GM10847 (cell line): ENCODE measurements around the gene PIANP.
A peak's percentile ranks its signal among the peaks of the same experiment; 100 is the strongest.

ENCODE experiments used
- POLR2A ChIP-seq: IDR thresholded peaks from 2 replicates; pipeline ENCODE4 v1.6.1; 2011; ENCODE audit not compliant: insufficient read length; ENCODE audit errors: extremely low read depth

The PIANP gene

DNA sequence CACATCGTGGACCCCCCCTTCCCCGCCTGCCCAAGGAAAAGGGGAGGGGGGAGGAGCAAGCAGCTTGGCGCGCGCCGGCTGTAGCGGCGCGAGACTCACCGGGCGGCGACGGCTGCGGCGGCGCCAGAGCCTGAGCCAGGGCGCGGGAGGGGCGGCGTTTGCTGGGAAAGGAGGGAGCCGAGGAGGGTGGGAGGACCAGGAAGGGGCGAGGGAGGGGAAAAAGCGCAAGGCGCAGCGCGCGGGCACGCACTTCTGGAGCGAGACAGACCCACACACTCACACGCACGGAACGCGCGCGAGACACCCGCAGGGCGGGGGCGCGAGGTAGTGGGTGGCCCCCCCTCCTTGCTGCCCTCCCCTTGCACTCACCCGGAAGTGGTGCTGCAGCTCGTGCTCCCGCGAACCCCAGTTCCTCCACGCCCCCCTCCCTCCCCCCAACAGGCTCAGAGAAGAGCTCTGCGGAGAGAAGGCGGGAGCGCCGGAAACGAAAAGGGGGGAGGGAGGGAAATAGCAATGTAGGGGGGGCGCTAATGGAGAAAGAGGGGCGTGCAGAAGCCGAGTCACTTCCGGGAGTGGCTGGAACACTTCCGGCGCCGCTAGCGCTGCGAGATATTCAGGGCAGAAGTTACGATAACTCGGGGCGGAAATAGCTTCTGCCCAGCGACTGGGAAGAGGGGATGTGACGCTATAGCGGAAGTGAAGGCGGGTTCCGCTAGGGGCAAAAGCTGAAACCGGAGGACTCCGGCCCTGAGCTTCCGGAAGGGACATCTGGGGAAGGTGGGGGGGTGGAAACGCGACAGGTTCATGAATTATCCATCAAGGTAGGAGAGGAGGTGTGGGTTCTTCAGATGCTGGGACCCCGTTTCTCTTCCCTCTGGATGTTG lies 11.4 kb downstream of the PIANP start, which contains the start of gene ZNF384:
Gene ZNF384 (minus strand): TSS at position 377 of the 884 bp plus-strand sequence. CDS start 9,855 bp downstream, outside the sequence.
- TF ChIP-seq POLR2A, result peak; percentile 66

DNA sequence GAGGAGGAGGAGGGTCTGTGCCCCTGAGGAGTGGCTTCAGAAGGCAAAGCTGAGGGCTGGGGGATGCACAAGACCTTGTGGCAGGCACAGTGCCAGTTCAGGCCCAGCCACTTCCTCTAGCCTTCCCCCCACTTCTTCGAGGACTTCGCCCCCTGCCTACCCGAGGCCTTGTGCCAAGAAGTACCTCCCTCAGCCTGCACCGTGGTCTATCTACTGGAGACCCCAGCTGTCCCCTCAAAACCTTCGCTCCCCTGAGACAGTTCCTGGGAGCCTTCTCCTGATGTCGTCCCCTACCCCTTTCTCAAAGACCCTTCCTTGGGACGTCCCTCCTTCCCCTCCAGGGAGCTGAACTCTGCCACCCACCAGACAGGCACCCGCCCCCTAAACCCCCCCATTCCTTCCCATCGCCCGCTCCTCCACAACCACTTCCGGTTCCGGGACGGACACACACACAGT lies 12.0 kb downstream of the PIANP start:
- TF ChIP-seq POLR2A, result no peak

DNA sequence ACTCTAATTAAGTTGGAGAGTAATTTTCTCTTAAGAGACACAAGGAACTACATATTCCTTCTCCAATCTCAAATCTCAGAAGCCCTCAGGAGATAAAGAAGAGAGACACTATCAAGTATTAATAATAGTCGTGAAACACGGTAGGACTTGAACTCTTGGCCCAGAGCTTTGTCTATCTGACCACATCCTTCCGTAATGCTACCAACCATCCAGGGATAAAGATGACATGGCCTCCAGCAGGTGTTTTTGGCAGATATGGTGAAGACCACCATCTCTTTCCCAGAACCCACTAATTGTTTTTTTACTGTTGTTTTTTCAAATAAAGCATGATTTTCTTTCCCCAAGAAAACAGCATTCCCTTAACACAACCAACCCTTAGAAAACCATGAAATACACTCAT lies 14.8 kb downstream of the PIANP start:
- TF ChIP-seq POLR2A, result no peak

DNA sequence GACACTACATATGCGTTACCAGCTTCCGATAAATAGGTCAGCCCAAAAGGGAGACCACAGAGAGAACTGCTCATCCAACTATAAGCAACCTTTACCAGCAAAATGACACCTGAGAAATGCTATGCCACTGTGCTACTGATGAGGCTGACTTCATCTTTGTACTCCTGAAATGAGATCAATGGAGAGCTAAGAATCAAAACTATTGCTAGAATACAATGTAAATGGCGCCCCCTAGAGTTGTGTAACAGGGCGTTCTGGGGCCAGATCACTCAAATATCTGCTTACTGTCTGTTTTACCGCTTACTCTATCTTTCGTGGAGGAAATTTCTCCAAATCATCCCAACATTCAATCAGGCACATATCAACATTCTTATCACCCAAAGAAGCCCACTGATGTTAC lies 16.0 kb downstream of the PIANP start:
- no peak for TF ChIP-seq POLR2A

DNA sequence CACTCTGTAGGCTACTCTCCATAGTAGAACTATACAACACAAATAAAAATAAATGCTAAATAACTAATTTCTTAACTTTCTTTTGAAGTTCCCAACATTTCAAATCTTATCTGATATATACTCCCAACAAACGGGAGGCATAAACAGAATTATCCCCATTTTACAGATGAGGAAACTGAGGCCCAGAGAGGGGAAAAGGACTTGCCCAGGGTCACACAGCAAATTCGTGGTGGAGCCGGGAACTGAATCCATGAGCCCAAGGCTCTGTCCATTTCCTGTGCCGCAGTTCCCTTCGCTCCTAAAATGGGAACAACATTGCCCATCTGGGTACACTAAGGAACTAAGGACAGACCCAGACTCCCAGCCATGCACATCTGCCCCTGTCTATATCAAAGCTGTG lies 23.7 kb downstream of the PIANP start:
- TF ChIP-seq POLR2A, result no peak

DNA sequence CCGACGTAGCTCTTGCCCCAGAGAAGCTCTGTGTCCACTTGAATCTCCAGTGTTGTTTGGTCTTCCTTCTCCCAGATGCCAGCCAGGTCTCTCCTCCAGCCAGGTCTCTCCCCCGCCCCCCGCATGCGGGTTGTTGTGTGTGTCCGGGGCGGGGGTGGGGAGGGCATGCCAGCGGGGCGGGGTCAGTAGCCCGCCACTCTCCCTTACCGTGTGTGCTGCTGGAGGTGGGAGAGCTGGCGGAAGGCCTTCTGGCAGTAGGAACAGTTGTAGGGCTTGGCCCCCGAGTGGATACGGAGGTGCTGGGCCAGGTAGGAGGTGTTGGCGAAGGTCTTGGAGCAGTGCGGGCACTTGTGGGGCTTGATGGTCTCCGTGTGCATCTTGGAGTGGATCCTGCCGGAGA lies 28.5 kb downstream of the PIANP start:
- TF ChIP-seq POLR2A, result no peak

DNA sequence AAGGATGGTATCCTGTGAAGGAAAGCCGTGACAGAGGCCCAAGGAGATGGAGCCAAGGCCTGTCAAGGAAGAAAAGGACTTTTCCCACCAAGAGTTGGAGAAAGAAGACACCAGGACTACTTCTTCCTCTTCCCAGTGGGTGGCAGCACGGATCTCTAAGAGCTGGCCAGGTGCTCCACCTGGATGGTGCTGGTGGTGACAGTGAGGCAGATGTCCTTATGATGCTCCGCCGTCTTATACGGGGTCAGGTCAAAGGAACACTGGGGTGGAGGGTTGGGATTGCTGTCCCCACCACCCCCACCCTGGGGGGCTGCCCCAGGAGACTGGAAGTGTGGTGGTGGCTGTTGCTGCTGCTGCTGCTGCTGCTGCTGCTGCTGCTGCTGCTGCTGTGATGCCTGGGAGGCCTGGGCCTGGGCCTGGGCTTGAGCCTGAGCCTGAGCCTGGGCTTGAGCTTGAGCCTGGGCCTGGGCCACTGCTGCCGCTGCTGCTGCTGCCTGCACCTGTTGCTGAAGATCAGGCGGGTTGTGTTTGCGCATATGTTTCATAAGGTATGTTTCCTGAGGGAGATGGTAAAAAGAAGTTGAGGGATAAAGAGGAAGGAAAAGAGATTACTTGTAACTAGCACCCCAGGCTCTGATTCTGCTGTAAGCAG lies 32.9 kb downstream of the PIANP start:
- no peak for TF ChIP-seq POLR2A

DNA sequence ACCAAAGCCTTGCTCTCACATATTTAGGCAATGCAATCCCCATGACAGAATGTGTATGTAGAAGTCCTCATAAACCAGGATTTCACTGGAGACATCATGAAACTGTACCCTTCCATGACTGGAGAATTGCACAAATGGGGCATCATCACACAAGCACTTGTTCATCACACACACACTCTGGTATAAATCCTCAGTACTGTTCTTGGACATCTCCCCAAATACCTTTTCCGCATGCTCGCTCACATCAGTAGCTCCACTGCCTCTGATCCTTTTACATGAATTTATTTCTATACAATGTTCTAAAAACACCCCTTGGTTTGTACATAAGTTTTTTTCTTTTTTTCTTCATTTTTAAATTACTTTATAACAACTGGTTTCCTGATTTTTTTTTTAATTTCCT lies 34.4 kb downstream of the PIANP start:
- no peak for TF ChIP-seq POLR2A

DNA sequence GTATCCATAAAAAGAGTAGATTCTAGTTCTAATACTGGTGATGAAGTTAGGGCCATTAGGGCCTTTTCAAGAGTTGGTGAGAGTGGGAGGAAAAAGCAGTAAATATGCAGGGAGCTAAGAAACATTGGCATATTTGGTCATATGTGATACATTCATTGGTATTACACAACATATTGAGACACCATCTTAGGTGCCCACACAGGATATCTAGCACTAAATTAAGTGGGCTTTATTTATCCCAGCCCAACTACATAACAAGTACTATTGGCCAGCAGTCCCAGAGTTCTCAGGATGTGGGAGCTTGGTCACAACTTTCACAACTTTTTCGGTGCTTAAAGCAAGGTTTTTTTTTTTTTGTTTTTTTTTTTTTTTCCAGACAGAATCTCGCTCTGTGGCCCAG lies 35.7 kb downstream of the PIANP start:
- no peak for TF ChIP-seq POLR2A

DNA sequence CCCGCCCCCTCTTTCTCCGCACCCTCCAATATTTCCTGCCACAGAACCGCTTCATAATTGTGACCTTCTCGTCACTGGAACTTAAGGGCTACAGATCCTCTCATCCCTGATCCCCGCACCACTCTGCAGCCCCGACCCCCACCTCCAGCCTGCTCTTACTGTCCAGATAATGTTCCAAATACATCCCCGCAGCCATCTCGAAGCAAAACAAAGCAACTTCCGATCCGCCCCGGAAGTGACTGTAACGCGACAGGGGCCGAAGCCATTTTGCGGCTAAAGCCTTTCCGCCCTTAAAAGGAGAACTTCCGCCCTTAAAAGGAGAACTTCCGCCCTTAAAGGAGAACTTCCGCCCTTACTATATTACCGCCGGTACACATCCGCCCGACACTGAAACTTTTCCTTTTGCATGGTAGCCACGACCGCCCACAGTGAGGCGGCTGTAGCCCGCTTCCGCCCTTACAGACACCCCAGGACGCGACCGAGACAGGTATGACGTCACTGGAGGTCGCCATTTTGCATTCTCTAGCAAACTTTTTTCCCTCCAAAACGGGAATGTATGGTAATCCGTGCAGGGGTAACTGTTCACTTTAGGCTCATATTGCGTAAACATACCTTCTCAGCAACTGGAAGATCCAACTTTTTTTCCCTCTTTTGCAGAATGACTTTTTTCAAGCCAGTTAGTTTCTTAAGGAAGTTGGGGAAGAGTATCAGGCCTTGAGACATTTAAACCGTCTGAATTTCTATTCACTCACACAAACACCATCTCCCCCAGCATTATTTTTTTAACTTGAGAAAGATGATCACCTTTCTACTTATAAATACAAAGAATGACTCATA lies 37.5 kb downstream of the PIANP start, which contains the start of gene ING4:
Gene ING4 (minus strand): TSS at position 214 of the 837 bp plus-strand sequence. CDS start 18 bp downstream, at position 196.
- peak; percentile 27 for TF ChIP-seq POLR2A

DNA sequence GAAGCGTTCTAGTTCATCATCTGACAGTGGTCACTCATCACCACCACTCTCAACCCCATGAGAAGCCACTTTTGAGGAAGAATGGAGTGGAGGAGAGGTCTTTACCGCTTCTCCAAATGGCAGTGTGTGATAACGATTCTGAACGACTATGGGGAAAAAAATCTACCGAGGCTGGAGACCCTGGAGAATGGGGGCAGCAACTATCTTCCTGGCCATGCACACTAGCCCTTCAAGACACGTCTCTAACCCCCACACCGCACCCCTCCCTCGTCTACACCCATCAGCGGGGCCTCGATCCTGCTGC lies 38.1 kb downstream of the PIANP start:
- TF ChIP-seq POLR2A, result no peak

DNA sequence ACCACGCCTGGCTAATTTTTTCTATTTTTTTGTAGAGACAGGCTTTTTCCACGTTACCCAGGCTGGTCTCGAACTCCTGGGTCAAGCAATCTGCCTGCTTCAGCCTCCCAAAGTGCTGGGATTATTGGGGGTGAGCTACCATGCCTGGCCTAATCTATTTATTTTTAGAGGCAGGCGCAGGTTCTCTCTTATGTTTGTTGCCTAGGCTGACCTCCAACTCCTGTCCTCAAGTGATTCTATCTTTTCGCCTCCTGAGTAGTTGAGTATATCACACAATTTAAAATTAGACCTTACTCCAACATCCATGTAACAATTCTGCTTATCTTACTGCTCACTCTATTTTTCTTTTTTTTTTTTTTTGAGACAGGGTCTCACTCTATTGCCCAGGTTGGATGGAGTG lies 46.6 kb downstream of the PIANP start:
- TF ChIP-seq POLR2A, result no peak

DNA sequence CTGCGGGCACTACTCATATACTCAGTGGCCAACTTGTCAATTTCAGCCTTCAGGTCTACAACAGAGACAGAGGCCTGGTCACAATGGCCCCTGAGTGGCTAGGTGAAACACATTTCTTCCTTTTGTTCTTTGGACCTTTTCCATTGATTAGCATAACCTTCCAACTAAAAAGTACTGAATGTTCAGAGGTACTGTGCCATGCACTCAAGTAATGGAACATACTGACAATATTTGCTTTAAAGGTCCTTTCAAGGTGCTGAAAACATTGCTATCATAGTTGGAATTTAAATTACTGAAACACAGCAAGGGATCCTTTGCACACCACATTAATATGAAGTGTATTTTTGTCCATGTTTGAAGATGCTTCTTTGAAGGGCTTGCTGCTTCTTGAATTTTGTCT lies 47.3 kb downstream of the PIANP start:
- no peak for TF ChIP-seq POLR2A

DNA sequence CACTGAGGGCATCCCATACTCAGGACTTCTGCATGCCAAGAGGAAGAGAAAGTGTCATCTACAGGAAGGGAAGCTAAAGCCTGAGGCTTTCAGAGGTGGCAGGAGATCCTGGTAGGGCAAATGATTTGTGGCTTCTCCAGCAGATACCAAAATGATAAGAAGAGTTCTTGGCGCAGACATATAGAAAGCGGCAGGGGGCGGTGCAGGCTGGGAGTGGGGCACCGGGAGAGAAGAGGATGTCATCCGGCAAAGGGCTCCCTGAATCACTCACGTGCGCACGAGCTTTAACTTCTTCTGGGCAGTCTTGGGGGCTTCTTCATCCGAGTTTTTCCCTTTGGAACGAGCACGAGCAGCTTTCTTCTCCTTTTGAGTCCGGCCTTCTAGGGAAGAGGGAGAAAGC lies 48.2 kb downstream of the PIANP start:
- no peak for TF ChIP-seq POLR2A

DNA sequence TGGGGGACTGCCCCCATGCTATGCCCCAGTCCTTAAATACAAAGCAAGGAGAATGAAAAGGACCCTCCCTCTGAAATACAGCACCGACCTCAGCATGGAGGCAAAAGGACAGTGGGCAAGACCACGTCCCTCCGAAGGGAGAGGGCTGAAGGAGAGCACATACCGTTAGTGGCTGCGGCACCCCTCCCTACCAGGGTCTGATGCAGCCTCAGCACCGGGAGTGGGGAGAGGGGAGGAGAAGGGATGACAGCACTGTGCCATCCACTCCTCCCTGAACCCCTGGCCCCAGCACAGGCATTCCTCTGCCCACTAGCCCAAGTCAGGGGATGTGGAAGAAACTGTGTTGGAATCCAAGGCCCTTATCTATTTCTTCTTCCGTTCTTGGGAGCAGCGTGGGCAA lies 49.8 kb downstream of the PIANP start:
- TF ChIP-seq POLR2A, result no peak

DNA sequence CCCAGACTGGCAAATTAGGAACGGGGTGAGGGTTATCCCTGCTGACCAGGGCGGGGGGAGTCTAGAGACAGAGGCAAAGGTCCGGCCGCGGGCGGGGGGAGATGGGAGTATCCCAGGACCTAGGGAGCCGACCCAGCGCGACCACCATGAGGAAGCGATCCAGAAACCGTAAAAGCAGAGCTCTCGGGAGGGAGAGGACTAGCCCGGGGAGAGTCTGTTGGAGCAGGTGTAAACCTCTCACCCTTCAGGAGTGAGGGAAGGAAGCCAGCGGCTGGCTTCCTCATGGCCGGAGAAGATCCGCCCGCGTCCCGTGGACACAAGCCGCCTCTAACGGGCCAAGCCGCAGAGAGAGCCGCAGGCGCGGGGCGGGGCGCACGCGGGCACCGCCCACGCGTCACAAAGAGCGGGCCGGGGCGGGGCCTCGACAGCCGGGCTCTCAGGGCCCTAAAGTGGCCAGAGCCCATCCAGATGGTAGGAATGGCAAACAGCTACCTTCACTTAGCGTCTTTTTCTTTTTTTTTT lies 53.5 kb downstream of the PIANP start, which contains the start of gene ACRBP:
Gene ACRBP (minus strand): TSS at position 350 of the 522 bp plus-strand sequence. CDS start 66 bp downstream, at position 284.
- peak; percentile 16 for TF ChIP-seq POLR2A
